H9 (cell line): ENCODE results near the gene PKDCC. TPM values are rescaled to one million over a fixed set of nuclear protein-coding genes. Genes with fewer than 3 reads are reported as not detected.

Experiments
- DNase-seq: peaks from one replicate; pipeline ENCODE4 v3.0.0-alpha.2; 2017
- H2AFZ ChIP-seq: one replicate; pipeline ENCODE4 v1.6.1; 2013; ENCODE audit warnings: mild to moderate bottlenecking, low read length, control low read depth, moderate library complexity
- H2AK5ac ChIP-seq: 2 replicates; pipeline ENCODE4 v1.6.1; 2013; ENCODE audit warnings: low read length, control low read depth, mixed read lengths; ENCODE audit not compliant: insufficient read length
- H2BK120ac ChIP-seq: one replicate; pipeline ENCODE4 v1.6.1; 2013; ENCODE audit warnings: low read depth, mild to moderate bottlenecking, low read length, control low read depth, inconsistent platforms; ENCODE audit not compliant: poor library complexity, severe bottlenecking
- H2BK12ac ChIP-seq: 2 replicates; pipeline ENCODE4 v1.6.1; 2013; ENCODE audit warnings: low read length, control low read depth, mixed read lengths, low read depth; ENCODE audit not compliant: insufficient read length
- H2BK15ac ChIP-seq: 2 replicates; pipeline ENCODE4 v1.6.1; 2013; ENCODE audit warnings: low read depth, low read length, control low read depth
- H2BK20ac ChIP-seq: one replicate; pipeline ENCODE4 v1.6.1; 2013; ENCODE audit warnings: low read depth, mild to moderate bottlenecking, low read length, control low read depth, inconsistent platforms; ENCODE audit not compliant: poor library complexity, severe bottlenecking
- H2BK5ac ChIP-seq: 2 replicates; pipeline ENCODE4 v1.6.1; 2013; ENCODE audit warnings: low read length, control low read depth, mixed read lengths; ENCODE audit not compliant: insufficient read length
- H3K14ac ChIP-seq: 2 replicates; pipeline ENCODE4 v1.6.1; 2013; ENCODE audit warnings: low read length, control low read depth; ENCODE audit not compliant: insufficient read depth
- H3K18ac ChIP-seq: 2 replicates; pipeline ENCODE4 v1.6.1; 2013; ENCODE audit warnings: low read depth, mild to moderate bottlenecking, mixed read lengths, low read length, control low read depth; ENCODE audit not compliant: insufficient read length
- H3K23ac ChIP-seq: 2 replicates; pipeline ENCODE4 v1.6.1; 2013; ENCODE audit warnings: low read length, control low read depth, mixed read lengths, low read depth; ENCODE audit not compliant: insufficient read length
- H3K23me2 ChIP-seq: 2 replicates; pipeline ENCODE4 v1.6.1; 2013; ENCODE audit warnings: low read depth, mild to moderate bottlenecking, mixed read lengths, low read length, control low read depth; ENCODE audit not compliant: insufficient read length, poor library complexity, severe bottlenecking
- H3K27ac ChIP-seq: 2 replicates; pipeline ENCODE4 v1.5.1; 2013; ENCODE audit warnings: low read length, control low read depth, mixed read lengths, low read depth; ENCODE audit not compliant: insufficient read length
- H3K27me3 ChIP-seq: 2 replicates; pipeline ENCODE4 v1.6.1; 2013; ENCODE audit warnings: low read length, control low read depth, inconsistent platforms; ENCODE audit not compliant: insufficient read depth
- H3K4ac ChIP-seq: 2 replicates; pipeline ENCODE4 v1.6.1; 2013; ENCODE audit warnings: low read depth, mild to moderate bottlenecking, control low read depth, inconsistent platforms, low read length, moderate library complexity
- H3K4me1 ChIP-seq: 2 replicates; pipeline ENCODE4 v1.6.1; 2013; ENCODE audit warnings: low read length, control low read depth, inconsistent platforms; ENCODE audit not compliant: insufficient read depth
- H3K4me2 ChIP-seq: 2 replicates; pipeline ENCODE4 v1.6.1; 2013; ENCODE audit warnings: low read length, control low read depth, mixed read lengths; ENCODE audit not compliant: insufficient read length, insufficient read depth
- H3K56ac ChIP-seq: 2 replicates; pipeline ENCODE4 v1.6.1; 2013; ENCODE audit warnings: low read depth, mild to moderate bottlenecking, mixed read lengths, low read length, control low read depth; ENCODE audit not compliant: insufficient read length
- H3K79me1 ChIP-seq: 2 replicates; pipeline ENCODE4 v1.6.1; 2013; ENCODE audit warnings: low read depth, mild to moderate bottlenecking, moderate library complexity, low read length, control low read depth, inconsistent platforms; ENCODE audit not compliant: insufficient read depth, poor library complexity, severe bottlenecking
- H3K79me2 ChIP-seq: 2 replicates; pipeline ENCODE4 v1.6.1; 2013; ENCODE audit warnings: low read length, control low read depth, inconsistent platforms; ENCODE audit not compliant: insufficient read depth
- H3K9ac ChIP-seq: 2 replicates; pipeline ENCODE4 v1.6.1; 2013; ENCODE audit warnings: low read length, control low read depth, mixed read lengths; ENCODE audit not compliant: insufficient read length; ENCODE audit errors: extremely low read depth
- H3K9me3 ChIP-seq: one replicate; pipeline ENCODE4 v1.6.1; 2013; ENCODE audit warnings: low read depth, low read length, inconsistent platforms; ENCODE audit not compliant: control insufficient read depth
- H3T11ph ChIP-seq: one replicate; pipeline ENCODE4 v1.6.1; 2013; ENCODE audit warnings: mild to moderate bottlenecking, low read length, control low read depth, inconsistent platforms
- H4K20me1 ChIP-seq: one replicate; pipeline ENCODE4 v1.6.1; 2013; ENCODE audit not compliant: control insufficient read depth, insufficient read length, insufficient read depth
- H4K5ac ChIP-seq: 2 replicates; pipeline ENCODE4 v1.6.1; 2013; ENCODE audit warnings: low read depth, mild to moderate bottlenecking, mixed read lengths, low read length, control low read depth; ENCODE audit not compliant: insufficient read length
- H4K8ac ChIP-seq: replicated peaks from 2 replicates; pipeline ENCODE4 v1.6.1; 2013; ENCODE audit warnings: low read length, control low read depth, mixed read lengths, low read depth; ENCODE audit not compliant: insufficient read length
- H4K91ac ChIP-seq: 2 replicates; pipeline ENCODE4 v1.6.1; 2013; ENCODE audit warnings: low read depth, mild to moderate bottlenecking, moderate library complexity, mixed read lengths, low read length, control low read depth; ENCODE audit not compliant: insufficient read length
- H3K27ac Mint-ChIP-seq, 3 experiments: 2 replicates in 2 of 3; 3 replicates in 1 of 3; pipeline ENCODE4 v1.8.0; 2020 to 2021; ENCODE audit warnings: mixed read lengths in 3 of 3, mild to moderate bottlenecking in 1 of 3, moderate library complexity in 1 of 3
- H3K27me3 Mint-ChIP-seq: 2 replicates; pipeline ENCODE4 v1.8.0; 2021; ENCODE audit warnings: low read depth, mild to moderate bottlenecking, moderate library complexity, mixed read lengths
- H3K36me3 Mint-ChIP-seq, 3 experiments: 2 replicates in 2 of 3; 3 replicates in 1 of 3; pipeline ENCODE4 v1.8.0; 2020 to 2021; ENCODE audit warnings: low read depth in 3 of 3, mixed read lengths in 3 of 3; ENCODE audit not compliant: insufficient read depth in 1 of 3
- H3K4me1 Mint-ChIP-seq, 2 experiments: 2 replicates each; pipeline ENCODE4 v1.8.0; 2020; ENCODE audit warnings: mixed read lengths in 2 of 2
- H3K4me3 Mint-ChIP-seq, 2 experiments: 2 replicates in 1 of 2; 3 replicates in 1 of 2; pipeline ENCODE4 v1.8.0; 2020 to 2021; ENCODE audit warnings: mild to moderate bottlenecking in 2 of 2, mixed read lengths in 2 of 2, moderate library complexity in 1 of 2
- H3K9me3 Mint-ChIP-seq, 2 experiments: 2 replicates in 1 of 2; 3 replicates in 1 of 2; pipeline ENCODE4 v1.8.0; 2020; ENCODE audit warnings: mild to moderate bottlenecking in 2 of 2, mixed read lengths in 2 of 2, moderate library complexity in 1 of 2
- CTCF ChIP-seq: fragments of 200-600 bp; sonication (generic); conservative IDR thresholded peaks from 3 replicates; pipeline ENCODE4 v1.8.0; 2021; ENCODE audit warnings: antibody characterized with exemption, mild to moderate bottlenecking
- WGBS: extraction: QIAGEN DNeasy Blood & Tissue Kit; methylation state at CpG from one replicate; pipeline ENCODE4 v1.1.7; 2013; ENCODE audit warnings: missing lambda C conversion rate, low lambda C conversion rate, mixed read lengths; ENCODE audit not compliant: insufficient read length; ENCODE audit errors: extremely low coverage; 5-methylcytosine and 5-hydroxymethylcytosine counted together
- total RNA-seq: library from RNA; stranded (reverse); gene quantifications from 2 replicates; pipeline ENCODE4 v1.2.1, GENCODE V29; 2021

PKDCC gene
- total RNA-seq, 1 experiment from 2014 or later: 134 TPM

- H3K27me3 ChIP-seq: peaks cover 11% of the 10 kb centered on the region; the same call in 1 of the 2 replicates
- H3K14ac ChIP-seq: no peak overlapping the region
- peaks cover 11% of the 10 kb centered on the region for H3K23me2 ChIP-seq
- TF ChIP-seq CTCF: no peak
- no peak overlapping the region for H2BK5ac ChIP-seq
- no peak overlapping the region for H3K27ac ChIP-seq
- Mint-ChIP-seq H3K27me3 (peaks cover 20% of the 10 kb centered on the region), H3K4me3 (0 out of 5 replicates have a peak overlapping the region, but pooled peaks of 1 of the 2 experiments have one; percentile 13), H3K36me3 (peaks cover 0 to 13% (median 4%) of the 10 kb centered on the region in 3 experiments; a peak in 4 of 7 replicates), H3K27ac (peak overlapping the region in 2 of 3 experiments; percentile 13 to 81; a peak in 3 of 7 replicates), H3K9me3 (no peaks in the 10 kb centered on the region; a peak in 1 of 5 replicates), H3K4me1 (peaks cover 61 to 62% of the 10 kb centered on the region in 2 experiments)
- H3K56ac ChIP-seq: no peak overlapping the region
- H3K79me1 ChIP-seq: no peaks in the 10 kb centered on the region
- no CpG with 5 or more reads among the region's 1 CpG for WGBS
- H2BK15ac ChIP-seq: no peak overlapping the region
- no peak overlapping the region for H2BK12ac ChIP-seq
- H4K5ac ChIP-seq: no peak overlapping the region
- no peak overlapping the region for H4K8ac ChIP-seq
- no peaks in the 10 kb centered on the region for H4K20me1 ChIP-seq
- H4K91ac ChIP-seq: no peak overlapping the region
- no peak overlapping the region for H3K18ac ChIP-seq
- no peak overlapping the region for H2AK5ac ChIP-seq
- no peak overlapping the region for H3K23ac ChIP-seq
- H3K4me2 ChIP-seq: no peak overlapping the region
- DNase-seq: no peak
- H3K79me2 ChIP-seq: no peaks in the 10 kb centered on the region
- H3K4me1 ChIP-seq: peaks cover 3% of the 10 kb centered on the region; the same call in 1 of the 2 replicates
- H2AFZ ChIP-seq: no peak overlapping the region
- H3T11ph ChIP-seq: no peak overlapping the region
- no peak overlapping the region for H2BK20ac ChIP-seq
- H3K9me3 ChIP-seq: no peaks in the 10 kb centered on the region
- H3K9ac ChIP-seq: no peak overlapping the region
- no peak overlapping the region for H3K4ac ChIP-seq
- no peak overlapping the region for H2BK120ac ChIP-seq
Observed at GRCh38 chr2:42044939-42045338, 2.9 kb upstream of the PKDCC start.
